Stomach (tissue), 4 donors: Measurements from ENCODE around the gene ATP8A1.

Experiments used
- CTCF ChIP-seq, 7 experiments: fragments of 450-650 bp in 4 of 7; fragments of 200-600 bp in 3 of 7; sonication (generic) in 3 of 7; IDR thresholded peaks; one replicate each; pipeline ENCODE4 v1.5.1; 2016 to 2019; ENCODE audit warnings: antibody characterized with exemption in 7 of 7, control low read depth in 2 of 7, mild to moderate bottlenecking in 1 of 7
- EP300 ChIP-seq: sonication (generic); formaldehyde crosslinking; IDR thresholded peaks from one replicate; pipeline ENCODE4 v1.6.1; 2017; ENCODE audit warnings: antibody characterized with exemption
- POLR2A ChIP-seq, 4 donors: fragments of 450-650 bp; IDR thresholded peaks; one replicate each; pipeline ENCODE4 v1.6.1; 2016; ENCODE audit warnings: antibody characterized with exemption in 4 of 4, control low read depth in 2 of 4, mild to moderate bottlenecking in 1 of 4, moderate library complexity in 1 of 4

- TF ChIP-seq CTCF (IDR thresholded peaks at IDR 0.05) (no peak), EP300 (no peak), POLR2A (IDR thresholded peaks at IDR 0.05) (no peak)
These were observed 252.9 kb downstream of the ATP8A1 start for GRCh38 chr4:42404001-42404400.
